ENCODE results near the gene KAT2A. TPM values are rescaled to one million over a fixed set of nuclear protein-coding genes. Genes with fewer than 3 reads are reported as not detected.

Gene KAT2A
- total and polyA plus RNA-seq, 9 of the 15 experiments (the other 6 are each of a cell fraction or from before 2014, with no cell fraction given), result 1.5 to 80.4 (median 31.9) TPM

DNA sequence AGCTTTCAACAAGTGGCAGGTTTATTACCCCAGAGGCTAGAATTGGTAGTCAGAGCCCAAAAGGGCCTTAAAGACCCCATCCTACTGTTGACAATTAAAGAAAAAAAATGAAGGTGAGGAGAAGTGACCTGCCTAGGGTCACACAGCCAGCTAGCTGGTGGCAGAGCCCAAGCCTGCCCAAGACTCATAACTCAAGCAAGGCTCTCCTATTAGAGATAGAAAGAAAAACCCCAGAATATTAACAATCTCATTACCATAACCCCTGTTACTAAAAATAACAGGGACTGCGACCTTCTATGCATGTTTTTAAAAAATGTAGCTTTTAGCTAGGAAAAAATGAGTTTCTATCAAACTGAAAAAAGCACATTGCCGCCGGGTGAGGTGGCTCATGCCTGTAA lies 15.5 kb upstream of the KAT2A start:
- no peak for ATAC-seq
- H3K4me1 ChIP-seq (replicated peaks in 1 of 2; ENCODE audit: control insufficient read depth in 2 of 2, insufficient read depth in 2 of 2, low read length in 2 of 2), result peaks cover 9 to 11% of the 10 kb centered on the region in 2 experiments; a peak in 3 of 5 replicates
- intact Hi-C loops (cut with micrococcal nuclease) (no loop called here), in situ Hi-C loops (cut with MboI) (no loop called here)
- no peak overlapping the region for H3K4me2 ChIP-seq (ENCODE audit: insufficient read depth, low read length)
- DNase-seq (ENCODE audit: extremely low read depth in 1 of 4, low spot score in 3 of 4), result no peak
- peaks cover 79% of the 10 kb centered on the region for H3K36me3 ChIP-seq (ENCODE audit: control insufficient read depth, insufficient read depth, low read length)
- no peaks in the 10 kb centered on the region for H3K27me3 ChIP-seq (ENCODE audit: control insufficient read depth in 2 of 2, insufficient read depth in 2 of 2, low read length in 2 of 2)
- no peak overlapping the region for H3K27ac ChIP-seq (ENCODE audit: extremely low read depth, low read depth, low read length)
- no peak overlapping the region for H3K9ac ChIP-seq (ENCODE audit: insufficient read depth in 1 of 2, low read depth in 2 of 2, low read length in 2 of 2)
- POLR2A ChIA-PET, result interaction anchor here (0.6 to 1.2 kb wide), 4 partner anchors 10 to 51 kb away, joined by 3 to 6 read pairs (median 4); no protein-coding TSS in a partner anchor
- H4K20me1 ChIP-seq (replicated peaks; ENCODE audit: control insufficient read depth, insufficient read depth, low read length), result peaks cover 8% of the 10 kb centered on the region; the same call in 1 of the 2 replicates
- FAIRE-seq, result no peak
- H3K9me1 ChIP-seq (ENCODE audit: control insufficient read depth, insufficient read depth, low read length), result peaks cover 9% of the 10 kb centered on the region
- CTCF ChIA-PET (ENCODE audit: low intra/inter-chr PET ratio), result no interaction called here
- peaks cover 82% of the 10 kb centered on the region for H3K79me2 ChIP-seq (ENCODE audit: control insufficient read depth, insufficient read depth, low read length)
- no peak overlapping the region for H3K4me3 ChIP-seq
- H3K9me3 ChIP-seq (replicated peaks; ENCODE audit: control insufficient read depth, insufficient read depth, low read depth, low read length), result no peaks in the 10 kb centered on the region
- TF ChIP-seq NRF1 (conservative IDR thresholded peaks at IDR 0.05 in 1 of 2, IDR thresholded peaks at IDR 0.05 in 1 of 2), result no peak
- TF ChIP-seq ASH1L (IDR thresholded peaks at IDR 0.05; ENCODE audit: borderline replicate concordance, low read depth, partially characterized antibody), result no peak
- TF ChIP-seq RBM14 (IDR thresholded peaks at IDR 0.05; ENCODE audit: borderline replicate concordance, insufficient read depth, low read depth, low read length), result no peak
- no peak for TF ChIP-seq TAL1 (IDR thresholded peaks at IDR 0.05)
- TF ChIP-seq NR2C1 (IDR thresholded peaks at IDR 0.05), result no peak
- TF ChIP-seq NR2C1 (tag; IDR thresholded peaks at IDR 0.05), result no peak
- WGBS (ENCODE audit: insufficient coverage, low coverage, missing lambda C conversion rate), result 92% methylated on average over 3 of the region's 3 CpGs
- BruUV-seq (replicated peaks), result no TSS peak
- no peak overlapping the region for H2AFZ ChIP-seq (ENCODE audit: low read depth, low read length)
